NCI-H524 treated with DMSO at 0.1 percent for 48 hours (cell line): ENCODE measurements around the gene TBC1D24.

ENCODE experiments used
- DNase-seq: peaks from one replicate; lab custom pipeline; 2025; lab: John Stamatoyannopoulos, UW

TBC1D24 gene

GRCh38 chr16:2517954-2518605 lies 43.2 kb downstream of the TBC1D24 start:
- no peak for DNase-seq

GRCh38 chr16:2518823-2519710 lies 44.1 kb downstream of the TBC1D24 start:
- no peak for DNase-seq

GRCh38 chr16:2519711-2520080 lies 44.8 kb downstream of the TBC1D24 start:
- DNase-seq: no peak

GRCh38 chr16:2520097-2520783 lies 45.3 kb downstream of the TBC1D24 start, which contains the start of gene AMDHD2:
TSS of gene AMDHD2 (plus strand) at chr16:2520371. CDS start at chr16:2520459, 88 bp downstream.
- peak; percentile 30 for DNase-seq

DNA sequence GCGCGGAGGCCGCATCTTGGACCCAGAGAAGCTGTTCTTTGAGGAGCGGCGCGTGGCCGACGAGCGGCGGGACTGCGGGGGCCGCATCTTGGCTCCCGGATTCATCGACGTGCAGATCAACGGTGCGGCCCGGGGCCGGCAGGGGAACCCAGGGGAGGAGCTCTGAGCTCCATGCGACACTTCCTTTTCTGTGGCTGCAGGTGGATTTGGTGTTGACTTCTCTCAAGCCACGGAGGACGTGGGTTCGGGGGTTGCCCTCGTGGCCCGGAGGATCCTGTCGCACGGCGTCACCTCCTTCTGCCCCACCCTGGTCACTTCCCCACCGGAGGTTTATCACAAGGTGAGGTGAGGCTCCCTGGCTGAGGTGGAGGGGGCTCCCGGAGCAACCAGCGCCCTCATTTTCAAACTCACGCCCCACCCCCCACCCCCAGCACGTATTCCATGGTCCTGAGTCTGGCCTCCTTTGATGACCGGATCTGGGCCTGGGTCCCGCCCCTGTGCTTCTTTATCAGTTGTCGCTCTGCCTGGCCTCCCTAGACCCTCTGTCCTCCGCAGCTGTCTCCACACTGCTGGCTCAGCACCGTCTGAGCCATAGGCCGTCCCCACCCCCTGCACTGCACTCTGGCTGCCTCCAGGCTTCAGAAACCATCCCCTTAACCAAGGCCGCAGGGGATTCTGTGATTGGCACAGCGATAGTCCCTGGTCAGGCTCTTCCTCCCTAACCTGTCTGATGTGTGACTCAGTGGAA lies 46.0 kb downstream of the TBC1D24 start:
- DNase-seq: no peak

- DNase-seq: no peak
These were observed 48.9 kb downstream of the TBC1D24 start for GRCh38 chr16:2523801-2524231.

- no peak for DNase-seq
These were observed 49.5 kb downstream of the TBC1D24 start for GRCh38 chr16:2524339-2524938.

DNA sequence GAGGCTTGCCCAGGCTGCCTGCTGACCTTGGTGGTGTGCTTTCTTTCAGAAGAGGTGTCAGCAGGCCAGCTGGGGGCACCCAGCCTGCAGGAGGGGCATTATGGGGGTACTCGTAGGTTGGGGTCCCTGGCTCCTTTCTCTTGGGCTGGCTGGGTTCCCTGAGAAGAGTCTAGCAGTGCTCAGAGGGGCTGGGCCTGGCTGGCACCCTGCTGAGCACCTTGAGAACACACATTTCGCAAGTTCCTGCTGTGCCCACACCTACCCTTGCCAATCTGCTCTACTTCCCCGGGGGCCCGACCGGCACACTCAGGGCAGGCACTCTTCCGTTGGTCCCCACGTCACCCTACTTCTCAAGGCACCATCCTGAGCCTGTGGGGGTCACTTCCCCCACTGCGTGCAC lies 51.2 kb downstream of the TBC1D24 start:
- no peak for DNase-seq

DNA sequence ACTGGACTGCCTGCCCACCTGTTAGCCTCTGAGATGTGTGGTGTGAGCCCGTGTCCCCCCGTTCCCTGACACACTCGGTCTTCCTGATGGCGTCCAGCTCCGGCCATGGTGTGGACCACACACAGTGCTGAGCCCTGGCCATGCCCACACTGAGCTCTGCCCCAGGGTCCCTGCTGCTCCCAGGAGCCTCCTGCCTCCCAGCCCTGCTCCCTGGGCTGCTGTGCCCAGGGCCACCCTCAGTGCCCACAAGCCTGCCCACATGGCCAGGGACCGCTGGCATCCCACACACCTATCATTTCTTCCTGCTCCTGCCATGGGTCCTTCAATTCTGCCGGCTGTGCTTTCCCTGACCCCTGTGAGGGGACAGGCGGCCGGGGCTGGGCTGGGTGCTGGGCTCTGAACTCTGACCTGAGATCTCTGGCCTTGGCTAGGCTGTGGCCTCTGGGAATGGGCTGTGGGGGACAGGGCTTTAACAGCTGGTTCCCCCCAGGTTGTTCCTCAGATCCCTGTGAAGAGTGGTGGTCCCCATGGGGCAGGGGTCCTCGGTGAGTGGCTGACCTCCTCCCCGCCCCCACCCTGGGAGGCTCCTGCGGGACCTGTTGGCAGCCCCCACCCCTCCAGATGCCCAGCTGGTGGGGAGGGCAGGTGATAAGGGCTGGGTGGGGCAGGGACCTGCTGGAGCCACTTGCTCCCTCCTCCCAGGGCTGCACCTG lies 52.3 kb downstream of the TBC1D24 start:
- DNase-seq: no peak

GRCh38 chr16:2527784-2528100 lies 52.8 kb downstream of the TBC1D24 start:
- DNase-seq: no peak

GRCh38 chr16:2528161-2529060 lies 53.5 kb downstream of the TBC1D24 start:
- no peak for DNase-seq

DNA sequence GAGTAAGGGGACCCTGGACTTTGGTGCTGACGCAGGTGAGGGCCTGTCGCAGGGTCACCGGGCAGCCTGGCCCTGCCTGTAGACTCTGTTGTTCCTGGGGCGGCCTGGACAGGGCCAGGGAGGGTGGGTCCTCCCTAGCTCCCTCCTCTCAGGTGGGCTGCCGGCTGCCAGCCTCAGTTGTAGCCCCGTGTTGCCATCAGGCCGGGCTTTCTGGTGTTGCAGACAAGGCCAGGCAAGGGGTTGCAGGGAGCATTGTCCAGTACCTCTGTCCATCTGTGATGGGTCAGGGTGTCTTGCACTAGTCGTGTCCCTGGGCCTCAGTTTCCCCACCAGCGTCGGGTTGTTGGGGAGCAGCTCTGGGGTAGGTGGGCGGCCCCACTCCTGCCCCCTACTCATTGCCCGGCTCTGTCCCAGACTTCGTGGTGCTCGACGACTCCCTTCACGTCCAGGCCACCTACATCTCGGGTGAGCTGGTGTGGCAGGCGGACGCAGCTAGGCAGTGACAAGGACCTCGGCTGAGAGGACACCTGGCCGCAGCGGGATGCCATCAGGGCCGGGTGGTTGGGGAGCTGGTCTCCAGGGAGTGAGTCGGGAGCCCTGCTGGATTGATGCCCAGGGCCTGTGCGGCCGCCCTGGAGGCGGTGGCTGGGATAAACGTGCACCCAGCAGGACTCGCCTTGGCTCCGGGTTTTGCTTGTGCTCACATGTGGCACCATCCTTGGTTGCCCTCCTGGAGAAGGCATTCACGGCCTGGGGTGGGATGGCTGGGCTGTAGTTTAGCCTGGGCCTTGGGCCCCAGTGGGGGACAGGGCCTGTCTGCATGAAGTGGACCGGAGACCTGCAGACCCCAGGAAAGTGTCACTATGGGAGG lies 54.4 kb downstream of the TBC1D24 start:
- no peak for DNase-seq

DNA sequence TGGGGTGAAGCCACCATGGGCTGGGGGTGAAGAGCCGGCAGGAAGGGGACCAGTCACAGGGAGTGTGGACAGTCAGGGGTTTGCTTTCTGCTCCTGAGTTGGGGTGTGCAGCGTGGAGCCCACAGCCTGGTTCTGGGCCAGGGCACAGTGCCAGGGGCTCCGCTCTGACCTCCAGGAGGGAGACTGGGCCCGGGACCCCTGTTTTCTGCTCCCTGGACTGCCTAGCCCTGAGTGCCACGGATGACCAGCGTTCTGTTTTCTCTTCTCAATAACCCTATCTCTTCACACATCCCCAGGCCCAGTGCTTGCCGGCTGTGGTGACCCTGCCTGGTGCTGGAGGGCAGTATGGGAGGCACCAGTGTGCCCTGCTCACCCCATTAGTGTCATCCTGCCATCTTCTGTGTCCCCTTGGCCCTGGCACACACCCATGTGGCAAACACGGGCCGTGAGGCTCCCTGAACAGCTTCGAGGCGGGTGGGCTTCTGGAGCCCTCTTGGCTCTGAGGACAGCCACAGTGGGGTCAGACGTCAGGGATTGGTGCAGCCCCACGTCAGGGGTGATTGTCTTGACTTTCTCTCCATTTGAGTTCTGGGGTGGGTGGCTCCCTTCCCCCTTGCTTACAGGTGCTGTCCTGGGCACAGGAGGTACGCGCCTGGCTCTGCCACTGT lies 55.2 kb downstream of the TBC1D24 start:
- DNase-seq: no peak

GRCh38 chr16:2530629-2531318 lies 55.8 kb downstream of the TBC1D24 start:
- no peak for DNase-seq

DNA sequence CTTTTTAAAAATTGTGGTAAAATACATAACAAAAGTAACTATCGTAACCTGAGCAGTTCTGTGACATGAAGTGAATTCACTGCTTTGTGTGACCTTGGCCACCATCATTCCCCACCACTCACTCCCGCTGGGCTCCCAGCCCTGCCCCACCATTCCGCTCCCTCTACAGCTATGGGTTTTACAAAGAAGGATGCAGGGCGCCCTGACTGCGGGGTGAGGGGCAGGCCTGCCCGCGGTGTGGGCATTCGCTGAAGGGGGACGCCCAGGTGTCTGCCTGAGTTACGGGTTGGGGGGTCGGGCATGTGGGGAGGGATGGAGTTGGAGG lies 56.4 kb downstream of the TBC1D24 start, which contains the start of gene CEMP1:
TSS of gene CEMP1 (minus strand) at position 38 of the 325 bp plus-strand sequence. CDS start 335 bp downstream, outside the sequence.
- DNase-seq: no peak

- peak; percentile 78 for DNase-seq
These were observed 57.0 kb downstream of the TBC1D24 start for GRCh38 chr16:2531696-2532493.
